ENCODE results near the gene CNN2. TPM values are rescaled to one million over a fixed set of nuclear protein-coding genes. Genes with fewer than 3 reads are reported as not detected.
A peak's percentile ranks its signal among the peaks of the same experiment; 100 is the strongest.

CNN2 gene
- total RNA-seq, 4 donors from 2014 or later = 39.6 to 75.4 (median 60.8) TPM

- no peak for DNase-seq (ENCODE audit: low spot score)
- no peak for ATAC-seq (ENCODE audit: low FRiP score)
- TF ChIP-seq CTCF (IDR thresholded peaks at IDR 0.05) = no peak
Observed at GRCh38 chr19:1053176-1054101, 27.0 kb downstream of the CNN2 start.

GRCh38 chr19:1054102-1055027 lies 28.0 kb downstream of the CNN2 start:
- no peak for TF ChIP-seq CTCF (IDR thresholded peaks at IDR 0.05)
- DNase-seq (ENCODE audit: low spot score) = no peak
- no peak for ATAC-seq (ENCODE audit: low FRiP score)

GRCh38 chr19:1055028-1055425 lies 28.6 kb downstream of the CNN2 start:
- DNase-seq (ENCODE audit: low spot score) = no peak
- TF ChIP-seq CTCF (IDR thresholded peaks at IDR 0.05) = no peak
- no peak for ATAC-seq (ENCODE audit: low FRiP score)

GRCh38 chr19:1055886-1056620 lies 29.6 kb downstream of the CNN2 start:
- TF ChIP-seq CTCF (IDR thresholded peaks at IDR 0.05) = no peak
- ATAC-seq (ENCODE audit: low FRiP score) = peak; percentile 17
- DNase-seq (ENCODE audit: low spot score) = no peak

- no peak for ATAC-seq (ENCODE audit: low FRiP score)
- no peak for DNase-seq (ENCODE audit: low spot score)
Observed at GRCh38 chr19:1057176-1057855, 30.9 kb downstream of the CNN2 start.

More at GRCh38 chr19:1057176-1057855, 30.9 kb downstream of the CNN2 start:
- no peak for TF ChIP-seq CTCF (IDR thresholded peaks at IDR 0.05)

Measured in omental fat pad (tissue), 4 donors.